DOHH2 (cell line): ENCODE results near the gene GCLC.

ENCODE experiments used
- CTCF ChIP-seq: fragments of 200-600 bp; sonication (generic); IDR thresholded peaks from one replicate; pipeline ENCODE4 v1.5.1; 2014; ENCODE audit warnings: antibody characterized with exemption, mild to moderate bottlenecking, low read depth, low read length; ENCODE audit not compliant: poor library complexity, severe bottlenecking
- EZH2phosphoT487 ChIP-seq: fragments of 200-600 bp; sonication (generic); IDR thresholded peaks from 2 replicates; pipeline ENCODE4 v1.6.1; 2017; ENCODE audit warnings: borderline replicate concordance, mild to moderate bottlenecking, antibody characterized with exemption, low read length, moderate library complexity, mixed read lengths

GRCh38 chr6:53447865-53448264, 97.0 kb downstream of the GCLC start:
- TF ChIP-seq CTCF (no peak), EZH2phosphoT487 (no peak)
